ENCODE data around the gene ODF2L. TPM values are rescaled to one million over a fixed set of nuclear protein-coding genes. Genes with fewer than 3 reads are reported as not detected.

ODF2L gene
- total and polyA plus RNA-seq, 12 donors = 10.2 to 277 (median 39.3) TPM

- no peak overlapping the region for H3K27ac ChIP-seq
- no peaks in the 10 kb centered on the region for H3K36me3 ChIP-seq (replicated peaks in 1 of 2)
- TF ChIP-seq POLR2A (IDR thresholded peaks at IDR 0.05) (no peak), CTCF (IDR thresholded peaks at IDR 0.05) (no peak)
- peaks cover 5 to 42% of the 10 kb centered on the region in 2 donors for H3K4me1 ChIP-seq (replicated peaks in 1 of 2)
- no peak for DNase-seq
- 76 to 79% (median 77%) methylated on average over 4 of the region's 4 CpGs for WGBS, 4 donors
- H3K27me3 ChIP-seq = no peaks in the 10 kb centered on the region
- H3K9me3 ChIP-seq (replicated peaks in 1 of 3) = no peaks in the 10 kb centered on the region
- intact Hi-C loops (cut with DNase I) = no loop called here
- H3K4me3 ChIP-seq = no peak overlapping the region
Measured at GRCh38 chr1:86381223-86381622, 14.9 kb downstream of the ODF2L start.

GRCh38 chr1:86380257-86380861 is 15.8 kb downstream of the ODF2L start:
- no peak overlapping the region for H3K27ac ChIP-seq
- TF ChIP-seq POLR2A (IDR thresholded peaks at IDR 0.05) (no peak), CTCF (IDR thresholded peaks at IDR 0.05) (peak; percentile 50 to 94 (median 86))
- intact Hi-C loops (cut with DNase I) = no loop called here
- H3K9me3 ChIP-seq (replicated peaks in 1 of 3) = no peaks in the 10 kb centered on the region
- no peak overlapping the region for H3K4me3 ChIP-seq
- DNase-seq = peak in 1 of 7 donors; percentile 13
- H3K27me3 ChIP-seq = no peaks in the 10 kb centered on the region
- H3K4me1 ChIP-seq (replicated peaks in 1 of 2) = peaks cover 5 to 42% of the 10 kb centered on the region in 2 donors
- no peaks in the 10 kb centered on the region for H3K36me3 ChIP-seq (replicated peaks in 1 of 2)
- 2 to 6% (median 5%) methylated on average over 4 of the region's 4 CpGs for WGBS, 4 donors

GRCh38 chr1:86378813-86379212 is 17.3 kb downstream of the ODF2L start:
- H3K9me3 ChIP-seq (replicated peaks in 1 of 3) = no peaks in the 10 kb centered on the region
- 91 to 100% (median 96%) methylated on average over 1 of the region's 1 CpG for WGBS, 4 donors
- no peaks in the 10 kb centered on the region for H3K36me3 ChIP-seq (replicated peaks in 1 of 2)
- intact Hi-C loops (cut with DNase I) = loop anchor here (5.0 to 10.0 kb wide), 2 partner anchors 126 to 128 kb away; no protein-coding TSS in a partner anchor
- no peak for TF ChIP-seq POLR2A (IDR thresholded peaks at IDR 0.05)
- TF ChIP-seq CTCF (IDR thresholded peaks at IDR 0.05) = no peak
- no peak overlapping the region for H3K4me3 ChIP-seq
- H3K27me3 ChIP-seq = no peaks in the 10 kb centered on the region
- no peak overlapping the region for H3K27ac ChIP-seq
- no peak for DNase-seq
- peaks cover 5 to 38% of the 10 kb centered on the region in 2 donors for H3K4me1 ChIP-seq (replicated peaks in 1 of 2)

- DNase-seq = no peak
- intact Hi-C loops (cut with DNase I) = loop anchor here (5.0 to 10.0 kb wide), 2 partner anchors 127 to 130 kb away; no protein-coding TSS in a partner anchor
- TF ChIP-seq POLR2A (IDR thresholded peaks at IDR 0.05) = no peak
- TF ChIP-seq CTCF (IDR thresholded peaks at IDR 0.05) = no peak
- no peaks in the 10 kb centered on the region for H3K27me3 ChIP-seq
- WGBS, 4 donors = 89 to 100% (median 97%) methylated on average over 1 of the region's 1 CpG
- no peak overlapping the region for H3K27ac ChIP-seq
- no peaks in the 10 kb centered on the region for H3K9me3 ChIP-seq (replicated peaks in 1 of 3)
- H3K4me3 ChIP-seq = no peak overlapping the region
- peaks cover 0 to 24% of the 10 kb centered on the region in 2 donors for H3K4me1 ChIP-seq (replicated peaks in 1 of 2)
- no peaks in the 10 kb centered on the region for H3K36me3 ChIP-seq (replicated peaks in 1 of 2)
Measured at GRCh38 chr1:86377341-86377740, 18.8 kb downstream of the ODF2L start.

Data from adrenal gland (tissue), 12 donors.